SIG-M5 (cell line): ENCODE results near the gene SLIT1.

ENCODE experiments used
- DNase-seq: peaks from one replicate; lab custom pipeline; 2025; lab: John Stamatoyannopoulos, UW

SLIT1 gene

GRCh38 chr10:97023401-97024167 is 162.2 kb downstream of the SLIT1 start:
- no peak for DNase-seq

DNA sequence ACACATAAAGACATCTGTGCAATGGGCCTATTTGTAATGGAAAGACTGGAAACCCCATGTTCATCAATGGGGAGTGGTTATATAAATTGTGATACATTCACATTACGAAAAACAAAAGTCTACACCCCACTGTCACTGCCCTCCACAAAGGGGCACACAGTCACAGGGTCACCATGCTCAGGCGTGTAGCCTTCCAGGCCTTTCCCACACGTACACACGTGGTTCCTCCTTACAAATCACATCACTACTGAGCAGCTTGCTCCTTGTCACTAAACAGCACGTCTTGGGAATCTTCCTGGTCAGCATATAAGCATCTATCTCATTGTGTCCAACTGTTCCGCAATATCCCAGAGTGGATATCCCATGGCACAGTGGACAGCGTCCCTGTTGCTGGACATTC is 163.1 kb downstream of the SLIT1 start:
- no peak for DNase-seq

- no peak for DNase-seq
Observed at GRCh38 chr10:97020452-97021400, 165.0 kb downstream of the SLIT1 start.

DNA sequence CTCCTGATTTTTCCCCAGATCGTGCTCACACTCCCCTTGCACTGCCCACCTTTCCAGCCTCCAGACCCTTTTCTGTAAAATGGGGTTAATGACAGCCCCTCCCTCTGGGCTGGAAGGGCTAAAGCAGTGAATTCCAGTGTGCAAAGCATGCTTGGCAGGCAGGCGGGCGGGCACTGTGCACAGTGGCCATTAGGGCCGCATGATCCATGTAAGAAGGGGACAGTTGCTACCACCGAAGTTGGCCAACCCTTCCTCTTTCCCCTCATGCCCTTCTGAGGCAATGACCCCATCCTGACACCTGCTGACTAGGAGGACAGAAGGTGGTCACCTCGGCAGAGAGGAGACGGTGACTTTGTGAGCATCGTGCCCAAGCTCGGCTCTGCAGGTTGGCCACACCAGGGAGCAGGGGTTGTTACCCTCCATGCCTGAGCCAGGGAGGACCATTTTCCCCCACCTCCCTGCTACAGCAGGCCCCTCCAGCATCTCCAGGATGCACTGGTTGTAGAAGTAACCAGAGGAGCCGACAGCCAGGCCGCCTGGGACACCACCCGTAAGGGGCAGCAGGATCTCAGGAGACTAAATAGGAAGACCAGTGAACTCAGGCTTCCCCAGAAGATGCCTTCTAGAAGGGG is 166.4 kb downstream of the SLIT1 start:
- no peak for DNase-seq

GRCh38 chr10:97018251-97019212 is 167.2 kb downstream of the SLIT1 start:
- DNase-seq = no peak

DNA sequence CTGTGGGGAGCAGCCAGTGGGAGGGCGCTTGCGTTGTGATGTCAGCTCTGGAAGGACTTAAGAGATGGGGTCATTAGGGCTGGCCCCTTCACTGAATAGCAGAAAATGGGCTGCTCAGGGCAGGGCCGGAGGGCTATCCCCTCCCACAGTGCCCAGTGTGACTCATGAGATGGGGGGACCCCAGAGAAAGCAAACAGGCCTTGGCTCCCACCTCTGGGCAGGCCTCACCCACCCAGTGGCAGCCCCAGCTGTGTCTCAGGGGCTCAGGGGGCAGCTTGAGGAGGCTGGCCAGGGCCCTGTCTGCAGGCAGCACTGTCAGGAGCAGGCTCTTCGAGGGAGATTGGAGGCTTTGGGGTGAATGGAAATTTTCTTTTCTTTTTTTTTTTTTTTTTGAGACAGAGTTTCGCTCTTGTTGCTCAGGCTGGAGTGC is 168.3 kb downstream of the SLIT1 start:
- DNase-seq = no peak

DNA sequence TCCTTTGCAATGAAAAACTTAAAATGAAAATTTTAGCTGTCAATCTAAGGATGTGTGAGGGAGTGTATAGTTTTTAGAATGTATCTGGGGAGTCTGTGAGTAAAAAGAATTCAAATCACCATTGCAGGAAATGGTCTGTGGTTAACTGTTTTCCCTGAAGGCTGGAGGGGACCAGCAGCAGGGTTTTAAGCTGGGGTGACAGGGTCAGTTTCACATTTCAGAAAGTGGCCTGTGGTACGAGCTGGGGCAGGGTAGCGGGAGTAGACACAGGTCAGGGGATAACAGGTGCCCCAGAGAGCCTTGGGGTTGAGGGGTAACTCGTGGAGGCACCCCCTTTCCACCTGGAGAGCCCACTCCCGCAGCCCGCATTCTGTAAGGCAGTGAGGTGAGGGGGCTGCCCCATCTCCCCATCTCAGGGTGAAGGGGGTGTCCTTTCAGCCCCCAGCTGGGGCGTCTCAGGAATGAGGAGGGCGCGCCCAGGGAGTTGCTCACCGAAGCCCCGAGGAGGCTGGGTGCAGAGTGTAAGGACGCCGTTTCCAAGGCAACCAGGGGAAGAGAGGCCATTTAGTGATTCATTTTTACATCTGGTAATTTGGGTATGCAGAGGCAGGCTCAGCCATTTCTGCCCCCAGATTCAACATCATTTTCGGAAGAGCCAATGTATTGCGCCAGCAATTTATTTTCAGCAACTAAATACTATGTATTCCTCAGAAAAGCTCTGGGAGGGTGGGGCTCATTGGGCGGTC is 168.9 kb downstream of the SLIT1 start:
- no peak for DNase-seq

DNA sequence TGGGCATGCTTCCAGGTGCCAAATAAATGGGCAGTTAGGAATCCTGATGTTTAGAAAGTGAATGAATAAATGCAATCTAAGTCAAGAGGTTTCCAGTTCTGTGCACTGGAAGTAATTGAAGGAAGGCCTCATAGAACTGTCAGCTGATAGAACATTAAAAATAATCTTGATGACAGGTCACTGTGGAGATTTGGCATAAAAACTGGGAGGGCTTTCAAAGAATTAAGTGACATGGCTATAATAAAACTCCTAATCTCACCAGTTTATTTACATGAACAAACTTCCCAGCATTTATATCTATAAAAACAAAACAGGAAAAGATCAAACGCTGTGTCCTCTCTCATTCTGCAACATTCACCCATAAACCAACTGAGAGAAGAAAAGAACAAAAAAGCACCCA is 170.5 kb downstream of the SLIT1 start:
- DNase-seq = no peak

DNA sequence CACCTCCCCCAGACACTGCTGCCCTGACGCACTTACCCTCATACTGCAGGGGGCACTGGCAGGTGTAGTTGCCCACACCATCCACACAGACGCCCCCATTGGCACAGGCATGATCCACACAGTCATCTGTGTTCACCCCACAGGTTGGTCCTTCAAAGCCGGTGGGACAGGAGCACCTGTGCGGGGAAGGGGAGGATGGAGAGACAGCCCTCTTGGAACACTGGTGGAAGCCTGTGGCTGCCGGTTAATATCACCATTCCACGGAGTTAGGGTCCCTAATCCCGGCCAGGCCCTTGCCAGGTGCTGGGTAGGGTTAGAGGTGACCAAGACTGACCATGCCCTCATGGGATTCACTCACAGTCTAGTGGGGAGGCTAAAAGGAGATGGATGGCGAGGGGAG is 171.8 kb downstream of the SLIT1 start:
- no peak for DNase-seq

DNA sequence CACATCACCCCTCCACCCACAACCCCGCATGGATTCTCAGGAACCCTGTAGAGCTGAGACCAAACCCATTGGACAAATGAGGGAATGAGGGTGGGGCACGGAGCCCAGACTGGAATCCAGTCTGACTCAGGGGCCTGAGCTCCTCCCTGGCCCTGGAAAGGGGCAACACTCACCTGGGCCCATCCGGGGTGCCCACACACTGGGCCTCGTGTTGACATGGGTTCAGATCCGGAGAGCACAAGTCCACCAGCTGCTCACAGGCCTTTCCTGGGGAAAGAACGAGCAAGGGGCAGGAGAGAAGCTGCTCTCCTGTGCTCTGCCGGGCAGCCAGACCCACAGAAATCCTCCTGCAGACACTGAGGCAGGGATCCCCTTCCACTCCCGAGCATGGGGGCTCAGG is 172.2 kb downstream of the SLIT1 start:
- DNase-seq = no peak

- no peak for DNase-seq
Observed at GRCh38 chr10:97012470-97012869, 173.3 kb downstream of the SLIT1 start.

GRCh38 chr10:97011397-97011796 is 174.4 kb downstream of the SLIT1 start:
- DNase-seq = no peak

DNA sequence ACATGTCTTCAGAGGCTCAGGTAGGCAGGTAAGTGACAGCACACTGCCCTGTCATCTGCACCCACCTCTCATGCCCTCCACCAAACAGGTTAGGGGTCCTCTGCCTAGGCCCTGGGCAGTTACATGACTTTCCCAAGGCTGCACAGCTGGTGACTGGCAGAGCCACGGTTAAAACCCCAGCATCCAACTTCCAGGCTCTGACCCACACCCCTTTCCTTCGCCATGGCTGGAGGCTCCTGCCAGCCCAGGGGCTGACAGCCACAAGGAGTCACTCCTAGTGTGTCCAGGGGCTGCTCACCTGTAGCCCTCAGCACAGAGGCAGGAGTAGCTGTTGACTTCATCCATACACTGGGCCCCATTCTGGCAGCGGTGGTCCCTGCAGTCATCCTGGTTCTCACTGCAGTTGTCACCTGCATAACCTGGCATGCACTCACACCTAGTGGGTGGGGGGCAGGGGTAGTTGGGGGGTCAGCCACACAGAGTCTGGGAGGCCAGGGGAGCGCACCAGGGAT is 175.0 kb downstream of the SLIT1 start:
- no peak for DNase-seq

GRCh38 chr10:97007417-97007816 is 178.3 kb downstream of the SLIT1 start:
- no peak for DNase-seq

GRCh38 chr10:97006364-97006763 is 179.4 kb downstream of the SLIT1 start:
- DNase-seq = no peak

GRCh38 chr10:97005349-97005748 is 180.4 kb downstream of the SLIT1 start:
- no peak for DNase-seq

GRCh38 chr10:97004591-97004990 is 181.2 kb downstream of the SLIT1 start:
- DNase-seq = no peak

DNA sequence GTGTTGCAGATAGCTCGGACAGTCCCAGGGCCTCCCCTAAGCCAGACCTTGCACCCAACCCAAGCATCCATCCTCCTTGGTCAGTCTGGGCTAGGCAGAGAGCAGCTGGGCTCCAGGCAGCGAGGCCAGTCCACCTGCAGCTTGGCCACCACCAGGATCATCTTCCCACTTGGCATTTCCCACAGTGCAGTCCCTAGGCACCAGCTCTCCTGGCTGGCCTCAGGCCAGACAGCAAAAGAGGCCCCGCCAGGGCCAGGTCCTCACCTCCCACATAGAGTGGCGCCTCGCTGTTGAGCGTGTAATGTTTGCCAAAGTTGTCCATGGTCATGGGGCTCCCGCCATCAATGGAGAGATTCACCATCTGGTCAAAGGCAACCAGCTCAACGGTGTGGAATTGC is 182.0 kb downstream of the SLIT1 start:
- no peak for DNase-seq

- DNase-seq = no peak
Observed at GRCh38 chr10:97003151-97003803, 182.5 kb downstream of the SLIT1 start.

- no peak for DNase-seq
Observed at GRCh38 chr10:97002670-97003069, 183.1 kb downstream of the SLIT1 start.
